Upper lobe of right lung (tissue), 1 donor: ENCODE data around the gene GLI2. TPM values are rescaled to one million over a fixed set of nuclear protein-coding genes. Genes with fewer than 3 reads are reported as not detected.

Experiments used
- ATAC-seq: fragments of 200-7000 bp; cut with Tn5 transposase; one replicate; pipeline ENCODE4 v1.9.1; 2020; ENCODE audit warnings: mild to moderate bottlenecking, moderate library complexity
- DNase-seq: peaks from one replicate; pipeline ENCODE4 v3.0.0-alpha.2; 2020
- H3K27ac ChIP-seq: fragments of 200-600 bp; one replicate; pipeline ENCODE4 v1.8.0; 2022
- H3K27me3 ChIP-seq: fragments of 200-600 bp; one replicate; pipeline ENCODE4 v1.8.0; 2022; ENCODE audit warnings: mild to moderate bottlenecking
- H3K36me3 ChIP-seq: fragments of 200-600 bp; one replicate; pipeline ENCODE4 v1.8.0; 2022
- H3K4me1 ChIP-seq: fragments of 200-600 bp; one replicate; pipeline ENCODE4 v1.8.0; 2022
- H3K4me3 ChIP-seq: fragments of 200-600 bp; one replicate; pipeline ENCODE4 v1.8.0; 2022; ENCODE audit warnings: mild to moderate bottlenecking
- H3K9me3 ChIP-seq: fragments of 200-600 bp; one replicate; pipeline ENCODE4 v1.8.0; 2022
- intact Hi-C: fragments of 100-400 bp; cut with DNase I; formaldehyde crosslinking; loops from one replicate; pipeline ENCODE4 v1.11.0; 2022
- total RNA-seq: library from RNA; stranded (reverse); fragmentation: NEBNext Ultra II Directional; extraction: Animal tissue kit (Norgen Biotek cat#: 25700); gene quantifications from one replicate; pipeline ENCODE4 v1.2.1, GENCODE V29; 2021
- TF ChIP-seq, protein P1 (sequence below): fragments of 200-600 bp; IDR thresholded peaks from one replicate; pipeline ENCODE4 v1.8.0; 2022; ENCODE audit warnings: antibody characterized with exemption
- donor health status: DM: no; HTN: yes; CAD: no; lungs with severe emphysema.

GLI2 gene
- total RNA-seq, 1 donor from 2014 or later = 4.7 TPM

GRCh38 chr2:120763508-120763907, 27.8 kb downstream of the GLI2 start:
- ATAC-seq (no peak), DNase-seq (peak; percentile 61)
- no peaks in the 10 kb centered on the region for H3K9me3 ChIP-seq
- TF ChIP-seq, protein P1, sequence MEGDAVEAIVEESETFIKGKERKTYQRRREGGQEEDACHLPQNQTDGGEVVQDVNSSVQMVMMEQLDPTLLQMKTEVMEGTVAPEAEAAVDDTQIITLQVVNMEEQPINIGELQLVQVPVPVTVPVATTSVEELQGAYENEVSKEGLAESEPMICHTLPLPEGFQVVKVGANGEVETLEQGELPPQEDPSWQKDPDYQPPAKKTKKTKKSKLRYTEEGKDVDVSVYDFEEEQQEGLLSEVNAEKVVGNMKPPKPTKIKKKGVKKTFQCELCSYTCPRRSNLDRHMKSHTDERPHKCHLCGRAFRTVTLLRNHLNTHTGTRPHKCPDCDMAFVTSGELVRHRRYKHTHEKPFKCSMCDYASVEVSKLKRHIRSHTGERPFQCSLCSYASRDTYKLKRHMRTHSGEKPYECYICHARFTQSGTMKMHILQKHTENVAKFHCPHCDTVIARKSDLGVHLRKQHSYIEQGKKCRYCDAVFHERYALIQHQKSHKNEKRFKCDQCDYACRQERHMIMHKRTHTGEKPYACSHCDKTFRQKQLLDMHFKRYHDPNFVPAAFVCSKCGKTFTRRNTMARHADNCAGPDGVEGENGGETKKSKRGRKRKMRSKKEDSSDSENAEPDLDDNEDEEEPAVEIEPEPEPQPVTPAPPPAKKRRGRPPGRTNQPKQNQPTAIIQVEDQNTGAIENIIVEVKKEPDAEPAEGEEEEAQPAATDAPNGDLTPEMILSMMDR = no peak
- no peak overlapping the region for H3K27ac ChIP-seq
- H3K36me3 ChIP-seq = no peaks in the 10 kb centered on the region
- peaks cover 9% of the 10 kb centered on the region for H3K4me1 ChIP-seq
- H3K27me3 ChIP-seq = no peaks in the 10 kb centered on the region
- intact Hi-C loops = no loop called here
- no peak overlapping the region for H3K4me3 ChIP-seq

GRCh38 chr2:120763931-120764330, 28.3 kb downstream of the GLI2 start:
- H3K9me3 ChIP-seq = no peaks in the 10 kb centered on the region
- H3K36me3 ChIP-seq = no peaks in the 10 kb centered on the region
- H3K4me3 ChIP-seq = no peak overlapping the region
- ATAC-seq (no peak), DNase-seq (peak; percentile 40)
- TF ChIP-seq, protein P1 = no peak
- intact Hi-C loops = no loop called here
- H3K27me3 ChIP-seq = no peaks in the 10 kb centered on the region
- H3K4me1 ChIP-seq = peaks cover 9% of the 10 kb centered on the region
- peak overlapping the region; percentile 30 for H3K27ac ChIP-seq

- Histone ChIP-seq H3K27ac (peak overlapping the region; percentile 75), H3K4me3 (no peak overlapping the region), H3K36me3 (no peaks in the 10 kb centered on the region), H3K27me3 (no peaks in the 10 kb centered on the region), H3K4me1 (peaks cover 9% of the 10 kb centered on the region), H3K9me3 (no peaks in the 10 kb centered on the region)
- DNase-seq = no peak
- ATAC-seq = no peak
- TF ChIP-seq, protein P1 = no peak
- intact Hi-C loops = no loop called here
Measured at GRCh38 chr2:120764492-120764891, 28.8 kb downstream of the GLI2 start.

DNA sequence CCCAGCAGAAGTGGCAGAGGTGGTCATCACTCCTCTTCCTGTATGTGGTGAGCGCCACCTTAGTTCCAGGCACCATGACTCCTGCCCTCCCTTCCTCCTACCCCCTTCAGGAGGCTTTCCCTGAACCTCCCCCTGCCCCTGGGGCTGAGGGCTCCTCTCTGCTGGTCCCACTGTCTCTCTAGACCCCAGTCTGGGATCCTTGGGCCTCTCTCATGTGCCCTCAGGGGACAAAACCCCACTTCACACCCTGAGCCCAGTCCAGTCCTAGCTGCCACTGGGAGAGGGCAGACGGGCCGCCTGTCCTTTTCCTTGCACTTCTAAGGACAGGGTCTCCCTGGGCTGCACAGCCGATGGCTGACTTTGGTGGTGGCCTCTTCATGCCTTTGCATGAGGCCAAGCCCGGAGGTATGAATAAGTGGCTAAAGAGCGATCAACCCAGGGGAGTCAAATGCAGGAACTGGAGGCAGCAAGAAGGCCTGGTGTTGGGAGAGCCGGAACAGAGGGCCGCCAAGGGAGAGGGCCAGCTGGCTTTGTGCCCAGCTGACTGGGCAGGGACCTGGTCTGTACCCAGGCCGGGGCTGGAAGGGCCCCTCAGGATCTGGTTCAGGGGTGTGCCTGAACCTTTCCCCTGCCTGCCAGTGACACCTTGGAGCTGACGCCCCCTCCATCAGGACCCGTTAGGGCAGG, 29.5 kb downstream of the GLI2 start:
- no peak overlapping the region for H3K4me3 ChIP-seq
- ATAC-seq (no peak), DNase-seq (peak; percentile 64)
- H3K27ac ChIP-seq = peak overlapping the region; percentile 75
- TF ChIP-seq, protein P1 = no peak
- H3K9me3 ChIP-seq = no peaks in the 10 kb centered on the region
- H3K27me3 ChIP-seq = no peaks in the 10 kb centered on the region
- intact Hi-C loops = no loop called here
- H3K4me1 ChIP-seq = peaks cover 9% of the 10 kb centered on the region
- H3K36me3 ChIP-seq = no peaks in the 10 kb centered on the region

- H3K27ac ChIP-seq = peak overlapping the region; percentile 85
- intact Hi-C loops = no loop called here
- DNase-seq (peak; percentile 80), ATAC-seq (peak; percentile 59)
- H3K36me3 ChIP-seq = no peaks in the 10 kb centered on the region
- H3K9me3 ChIP-seq = no peaks in the 10 kb centered on the region
- peaks cover 9% of the 10 kb centered on the region for H3K4me1 ChIP-seq
- TF ChIP-seq, protein P1 = no peak
- no peak overlapping the region for H3K4me3 ChIP-seq
- H3K27me3 ChIP-seq = no peaks in the 10 kb centered on the region
Measured at GRCh38 chr2:120765678-120766469, 30.2 kb downstream of the GLI2 start.
